Measurements from ENCODE around the gene KCNG4. TPM values are rescaled to one million over a fixed set of nuclear protein-coding genes. Genes with fewer than 3 reads are reported as not detected.

The KCNG4 gene
- total and polyA plus RNA-seq, 2 donors from 2014 or later = not detected

GRCh38 chr16:84182680-84183571 lies 56.9 kb downstream of the KCNG4 start:
- H3K36me3 ChIP-seq (ENCODE audit: control insufficient read depth in 2 of 3, insufficient read depth in 3 of 3, low read length in 3 of 3) = peaks cover 2 to 31% (median 3%) of the 10 kb centered on the region in 3 donors
- H3K4me1 ChIP-seq (ENCODE audit: control insufficient read depth in 2 of 3, insufficient read depth in 2 of 3, low read depth in 1 of 3, low read length in 3 of 3) = peaks cover 0 to 8% (median 8%) of the 10 kb centered on the region in 3 donors
- DNase-seq (no peak), FAIRE-seq (no peak)
- no peaks in the 10 kb centered on the region for H3K27me3 ChIP-seq (ENCODE audit: control insufficient read depth, insufficient read depth, low read length)
- no peak overlapping the region for H3K27ac ChIP-seq (ENCODE audit: low read depth in 2 of 2, low read length in 2 of 2)
- H3K4me3 ChIP-seq (ENCODE audit: low read length in 3 of 3) = no peak overlapping the region
- intact Hi-C loops (cut with DNase I) = no loop called here
- TF ChIP-seq CTCF (IDR thresholded peaks at IDR 0.05; ENCODE audit: borderline replicate concordance, extremely low read depth, insufficient read depth) = no peak
- H3K9ac ChIP-seq (ENCODE audit: low read length in 3 of 3) = no peak overlapping the region
- H3K9me3 ChIP-seq (ENCODE audit: control insufficient read depth in 2 of 3, insufficient read depth in 1 of 3, low read length in 3 of 3) = no peaks in the 10 kb centered on the region

GRCh38 chr16:84182104-84182503 lies 57.7 kb downstream of the KCNG4 start:
- DNase-seq (no peak), FAIRE-seq (no peak)
- H3K4me1 ChIP-seq (ENCODE audit: control insufficient read depth in 2 of 3, insufficient read depth in 2 of 3, low read depth in 1 of 3, low read length in 3 of 3) = peaks cover 0 to 15% (median 13%) of the 10 kb centered on the region in 3 donors
- no peak overlapping the region for H3K9ac ChIP-seq (ENCODE audit: low read length in 3 of 3)
- H3K36me3 ChIP-seq (ENCODE audit: control insufficient read depth in 2 of 3, insufficient read depth in 3 of 3, low read length in 3 of 3) = peaks cover 2 to 31% (median 3%) of the 10 kb centered on the region in 3 donors
- no peaks in the 10 kb centered on the region for H3K9me3 ChIP-seq (ENCODE audit: control insufficient read depth in 2 of 3, insufficient read depth in 1 of 3, low read length in 3 of 3)
- no peak overlapping the region for H3K27ac ChIP-seq (ENCODE audit: low read depth in 2 of 2, low read length in 2 of 2)
- H3K4me3 ChIP-seq (ENCODE audit: low read length in 3 of 3) = no peak overlapping the region
- intact Hi-C loops (cut with DNase I) = no loop called here
- H3K27me3 ChIP-seq (ENCODE audit: control insufficient read depth, insufficient read depth, low read length) = no peaks in the 10 kb centered on the region
- TF ChIP-seq CTCF (IDR thresholded peaks at IDR 0.05; ENCODE audit: borderline replicate concordance, extremely low read depth, insufficient read depth) = no peak

- FAIRE-seq (no peak), DNase-seq (no peak)
- TF ChIP-seq CTCF (IDR thresholded peaks at IDR 0.05; ENCODE audit: borderline replicate concordance, extremely low read depth, insufficient read depth) = no peak
- Histone ChIP-seq H3K9ac (ENCODE audit: low read length in 3 of 3) (no peak overlapping the region), H3K4me3 (ENCODE audit: low read length in 3 of 3) (no peak overlapping the region), H3K9me3 (ENCODE audit: control insufficient read depth in 2 of 3, insufficient read depth in 1 of 3, low read length in 3 of 3) (no peaks in the 10 kb centered on the region), H3K4me1 (ENCODE audit: control insufficient read depth in 2 of 3, insufficient read depth in 2 of 3, low read depth in 1 of 3, low read length in 3 of 3) (peaks cover 2 to 23% (median 21%) of the 10 kb centered on the region in 3 donors), H3K27ac (ENCODE audit: low read depth in 2 of 2, low read length in 2 of 2) (no peak overlapping the region), H3K27me3 (ENCODE audit: control insufficient read depth, insufficient read depth, low read length) (no peaks in the 10 kb centered on the region), H3K36me3 (ENCODE audit: control insufficient read depth in 2 of 3, insufficient read depth in 3 of 3, low read length in 3 of 3) (peaks cover 2 to 31% (median 3%) of the 10 kb centered on the region in 3 donors)
- intact Hi-C loops (cut with DNase I) = no loop called here
Observed at GRCh38 chr16:84181144-84181915, 58.5 kb downstream of the KCNG4 start.
